Amniotic stem cell (primary cell): ENCODE results near the gene APLP2.

ENCODE experiments used
- DNase-seq: peaks from one replicate; lab custom pipeline; 2025; lab: John Stamatoyannopoulos, UW

APLP2 gene

GRCh38 chr11:130146796-130147195 lies 77.1 kb downstream of the APLP2 start:
- no peak for DNase-seq

GRCh38 chr11:130148796-130149326 lies 79.2 kb downstream of the APLP2 start:
- no peak for DNase-seq

GRCh38 chr11:130150790-130151189 lies 81.1 kb downstream of the APLP2 start:
- no peak for DNase-seq

- no peak for DNase-seq
Measured at GRCh38 chr11:130151196-130151595, 81.5 kb downstream of the APLP2 start.

GRCh38 chr11:130156108-130157022 lies 86.7 kb downstream of the APLP2 start:
- no peak for DNase-seq

- no peak for DNase-seq
Measured at GRCh38 chr11:130157101-130157500, 87.4 kb downstream of the APLP2 start.

- no peak for DNase-seq
Measured at GRCh38 chr11:130157840-130158239, 88.1 kb downstream of the APLP2 start.

- DNase-seq = no peak
Measured at GRCh38 chr11:130159139-130159538, 89.4 kb downstream of the APLP2 start.

- DNase-seq = no peak
Measured at GRCh38 chr11:130159657-130160497, 90.2 kb downstream of the APLP2 start, which contains the start of gene ST14. Gene ST14 (plus strand): TSS chr11:130159782. CDS start chr11:130159980, 198 bp downstream.

GRCh38 chr11:130160498-130161155 lies 90.9 kb downstream of the APLP2 start:
- no peak for DNase-seq

GRCh38 chr11:130161441-130162145 lies 91.9 kb downstream of the APLP2 start:
- no peak for DNase-seq

GRCh38 chr11:130162733-130163132 lies 93.0 kb downstream of the APLP2 start:
- DNase-seq = no peak

GRCh38 chr11:130163346-130164220 lies 93.9 kb downstream of the APLP2 start:
- no peak for DNase-seq

- DNase-seq = no peak
Measured at GRCh38 chr11:130164221-130164570, 94.5 kb downstream of the APLP2 start.

GRCh38 chr11:130165601-130166456 lies 96.1 kb downstream of the APLP2 start:
- DNase-seq = no peak

GRCh38 chr11:130166457-130166784 lies 96.7 kb downstream of the APLP2 start:
- peak; percentile 72 for DNase-seq

- no peak for DNase-seq
Measured at GRCh38 chr11:130167146-130167545, 97.5 kb downstream of the APLP2 start.

- DNase-seq = no peak
Measured at GRCh38 chr11:130168105-130168504, 98.4 kb downstream of the APLP2 start.

GRCh38 chr11:130170345-130170744 lies 100.7 kb downstream of the APLP2 start:
- no peak for DNase-seq

GRCh38 chr11:130171534-130171933 lies 101.8 kb downstream of the APLP2 start:
- no peak for DNase-seq
